Activated CD8-positive, alpha-beta memory T cell treated with anti-CD3 and anti-CD28 coated beads, Interleukin-2, amount 50 U/mL, for 48 hours (primary cell): ENCODE data around the gene WDR45.
"Not testable (repeated sequence)": the region's sequence is repeated elsewhere in the genome, so short reads cannot be mapped to it uniquely, and the experiment has no call there.

Experiments used
- DNase-seq: peaks from one replicate; pipeline ENCODE4 v3.0.0-alpha.2; 2020

The WDR45 gene

GRCh38 chrX:49079489-49080428 lies at the start of gene WDR45:
TSS of gene WDR45 (minus strand) at chrX:49079887. CDS start at chrX:49078095, 1,792 bp downstream.
- DNase-seq: peak; percentile 76

- DNase-seq: no peak
Measured at GRCh38 chrX:49129427-49129826, 49.7 kb upstream of the WDR45 start.

- not testable (repeated sequence) for DNase-seq
Measured at GRCh38 chrX:49127742-49128258, 48.1 kb upstream of the WDR45 start.

- DNase-seq: no peak
Measured at GRCh38 chrX:49122499-49122898, 42.8 kb upstream of the WDR45 start.

- DNase-seq: no peak
Measured at GRCh38 chrX:49120091-49120490, 40.4 kb upstream of the WDR45 start.

GRCh38 chrX:49117581-49117980 lies 37.9 kb upstream of the WDR45 start:
- DNase-seq: no peak

- no peak for DNase-seq
Measured at GRCh38 chrX:49116716-49117115, 37.0 kb upstream of the WDR45 start.

GRCh38 chrX:49116076-49116475 lies 36.4 kb upstream of the WDR45 start:
- DNase-seq: no peak

- no peak for DNase-seq
Measured at GRCh38 chrX:49111791-49112190, 32.1 kb upstream of the WDR45 start.

GRCh38 chrX:49110417-49110816 lies 30.7 kb upstream of the WDR45 start:
- DNase-seq: no peak

- DNase-seq: no peak
Measured at GRCh38 chrX:49108641-49109040, 29.0 kb upstream of the WDR45 start.

- no peak for DNase-seq
Measured at GRCh38 chrX:49106930-49107329, 27.2 kb upstream of the WDR45 start.

- no peak for DNase-seq
Measured at GRCh38 chrX:49106296-49106695, 26.6 kb upstream of the WDR45 start.

- DNase-seq: no peak
Measured at GRCh38 chrX:49103637-49104036, 23.9 kb upstream of the WDR45 start.

GRCh38 chrX:49102190-49102589 lies 22.5 kb upstream of the WDR45 start:
- no peak for DNase-seq

GRCh38 chrX:49101629-49101984 lies 21.9 kb upstream of the WDR45 start:
- DNase-seq: no peak

GRCh38 chrX:49100704-49101628 lies 21.3 kb upstream of the WDR45 start:
- DNase-seq: peak; percentile 89

- no peak for DNase-seq
Measured at GRCh38 chrX:49096419-49096818, 16.7 kb upstream of the WDR45 start.

- DNase-seq: no peak
Measured at GRCh38 chrX:49089553-49089952, 9.9 kb upstream of the WDR45 start.

GRCh38 chrX:49082271-49082871 lies 2.7 kb upstream of the WDR45 start:
- DNase-seq: no peak

- DNase-seq: no peak
Measured at GRCh38 chrX:49077941-49078340, 1.7 kb downstream of the WDR45 start.

GRCh38 chrX:49075347-49075746 lies 4.3 kb downstream of the WDR45 start:
- no peak for DNase-seq
